IMR-90 (cell line): Measurements from ENCODE around the gene PEX10. TPM values are rescaled to one million over a fixed set of nuclear protein-coding genes. Genes with fewer than 3 reads are reported as not detected.

ENCODE experiments used
- ATAC-seq: fragments of 200-7000 bp; cut with Tn5 transposase; 2 replicates; pipeline ENCODE4 v1.9.1; 2020; ENCODE audit warnings: low read depth, mild to moderate bottlenecking, moderate library complexity
- BruUV-seq: library from RNA; stranded (reverse); fragments of 400-500 nt; replicated peaks from 2 replicates; lab custom pipeline; 2021; lab: Mats Ljungman, UMichigan
- CTCF ChIA-PET: fragments of 300-600 bp; formaldehyde crosslinking; extraction: SDS; loops from one replicate; lab custom pipeline; 2021; ENCODE audit warnings: antibody characterized with exemption; lab: Yijun Ruan, JAX
- POLR2A ChIA-PET: fragments of 300-600 bp; sonication (Branson Sonifier 250); formaldehyde crosslinking; loops from one replicate; lab custom pipeline; 2022; ENCODE audit warnings: antibody characterized with exemption; ENCODE audit not compliant: unreplicated experiment; lab: Charles Lee
- DNase-seq: peaks from one replicate; pipeline ENCODE4 v3.0.0; 2013
- H2AFZ ChIP-seq: replicated peaks from 2 replicates; pipeline ENCODE3; 2013; ENCODE audit warnings: low read length, mild to moderate bottlenecking; ENCODE audit not compliant: poor library complexity
- H2AK5ac ChIP-seq: 2 replicates; pipeline ENCODE4 v1.6.1; 2013; ENCODE audit warnings: low read depth, low read length, inconsistent platforms
- H2AK9ac ChIP-seq: replicated peaks from 2 replicates; pipeline ENCODE3; 2013; ENCODE audit warnings: mild to moderate bottlenecking, low read depth, low read length, moderate library complexity; ENCODE audit not compliant: poor library complexity
- H2BK120ac ChIP-seq: 2 replicates; pipeline ENCODE4 v1.6.1; 2013; ENCODE audit warnings: low read depth, low read length, inconsistent platforms
- H2BK15ac ChIP-seq: 3 replicates; pipeline ENCODE4 v1.6.1; 2013; ENCODE audit warnings: low read depth, low read length, inconsistent platforms
- H2BK20ac ChIP-seq: 2 replicates; pipeline ENCODE4 v1.6.1; 2013; ENCODE audit warnings: low read depth, mild to moderate bottlenecking, inconsistent platforms, low read length, moderate library complexity
- H2BK5ac ChIP-seq: 2 replicates; pipeline ENCODE4 v1.6.1; 2013; ENCODE audit warnings: mild to moderate bottlenecking, low read depth, low read length, inconsistent platforms; ENCODE audit not compliant: poor library complexity, severe bottlenecking
- H3K14ac ChIP-seq: replicated peaks from 2 replicates; pipeline ENCODE4 v1.6.1; 2013; ENCODE audit warnings: low read depth, low read length, inconsistent platforms
- H3K18ac ChIP-seq: 2 replicates; pipeline ENCODE4 v1.6.1; 2013; ENCODE audit warnings: low read depth, low read length, control low read depth
- H3K23ac ChIP-seq: 2 replicates; pipeline ENCODE4 v1.6.1; 2013; ENCODE audit warnings: low read depth, low read length, inconsistent platforms
- H3K27ac ChIP-seq: 2 replicates; pipeline ENCODE4 v1.5.1; 2013; ENCODE audit warnings: mild to moderate bottlenecking, control low read depth, low read length; ENCODE audit not compliant: insufficient read depth
- H3K27me3 ChIP-seq: 2 replicates; pipeline ENCODE4 v1.6.1; 2013; ENCODE audit warnings: low read length; ENCODE audit not compliant: control insufficient read depth, insufficient read depth
- H3K36me3 ChIP-seq: 2 replicates; pipeline ENCODE4 v1.6.1; 2013; ENCODE audit warnings: low read length, mixed read lengths; ENCODE audit not compliant: control insufficient read depth, insufficient read depth
- H3K4ac ChIP-seq: 2 replicates; pipeline ENCODE4 v1.6.1; 2013; ENCODE audit warnings: low read depth, low read length, inconsistent platforms
- H3K4me1 ChIP-seq: 2 replicates; pipeline ENCODE4 v1.6.1; 2013; ENCODE audit warnings: low read length, mixed read lengths; ENCODE audit not compliant: control insufficient read depth, insufficient read depth
- H3K4me2 ChIP-seq: 2 replicates; pipeline ENCODE4 v1.6.1; 2013; ENCODE audit warnings: low read depth, mild to moderate bottlenecking, control low read depth, low read length, moderate library complexity
- H3K4me3 ChIP-seq: 2 replicates; pipeline ENCODE4 v1.5.1; 2013; ENCODE audit warnings: low read depth, mild to moderate bottlenecking, control low read depth, low read length, moderate library complexity; ENCODE audit not compliant: insufficient read depth
- H3K56ac ChIP-seq: 2 replicates; pipeline ENCODE4 v1.6.1; 2013; ENCODE audit warnings: low read length, inconsistent platforms; ENCODE audit not compliant: insufficient read depth; ENCODE audit errors: extremely low read depth
- H3K79me1 ChIP-seq, 2 experiments: 2 replicates each; pipeline ENCODE4 v1.6.1; 2013; ENCODE audit warnings: low read length in 2 of 2, inconsistent platforms in 1 of 2, low read depth in 1 of 2
- H3K9ac ChIP-seq: 2 replicates; pipeline ENCODE4 v1.6.1; 2013; ENCODE audit warnings: low read depth, low read length, control low read depth
- H3K9me1 ChIP-seq: 2 replicates; pipeline ENCODE4 v1.6.1; 2013; ENCODE audit warnings: low read length, inconsistent platforms; ENCODE audit not compliant: insufficient read depth
- H3K9me3 ChIP-seq: 2 replicates; pipeline ENCODE4 v1.6.1; 2013; ENCODE audit warnings: low read length; ENCODE audit not compliant: control insufficient read depth, insufficient read depth
- H4K20me1 ChIP-seq: 2 replicates; pipeline ENCODE4 v1.6.1; 2013; ENCODE audit warnings: low read length, inconsistent platforms; ENCODE audit not compliant: insufficient read depth
- H4K5ac ChIP-seq: 2 replicates; pipeline ENCODE4 v1.6.1; 2013; ENCODE audit warnings: mild to moderate bottlenecking, low read depth, low read length, control low read depth
- H4K8ac ChIP-seq, 2 experiments: 2 replicates each; pipeline ENCODE4 v1.6.1; 2013; ENCODE audit warnings: low read depth in 2 of 2, low read length in 2 of 2, control low read depth in 1 of 2, inconsistent platforms in 1 of 2
- H4K91ac ChIP-seq: 2 replicates; pipeline ENCODE4 v1.6.1; 2013; ENCODE audit warnings: low read depth, low read length, inconsistent platforms; ENCODE audit not compliant: insufficient read depth
- CHD1 ChIP-seq: IDR thresholded peaks from 2 replicates; pipeline ENCODE4 v1.6.1; 2012; ENCODE audit warnings: low read depth, low read length, improper control_type of control experiment
- MXI1 ChIP-seq: IDR thresholded peaks from 2 replicates; pipeline ENCODE4 v1.6.1; 2012; ENCODE audit warnings: low read depth, mild to moderate bottlenecking, low read length, moderate library complexity, borderline replicate concordance
- NFE2L2 ChIP-seq: fragments of 150-350 bp; IDR thresholded peaks from 2 replicates; pipeline ENCODE4 v1.6.1; 2016; ENCODE audit warnings: low read depth, mild to moderate bottlenecking, low read length
- POLR2A ChIP-seq: IDR thresholded peaks from 2 replicates; pipeline ENCODE4 v1.6.1; 2012; ENCODE audit warnings: mild to moderate bottlenecking, low read depth, low read length
- RAD21 ChIP-seq: IDR thresholded peaks from 2 replicates; pipeline ENCODE4 v1.6.1; 2012; ENCODE audit warnings: low read length, improper control_type of control experiment
- WGBS, 2 experiments: methylation state at CpG; one replicate each; pipeline versions ENCODE4 v1.1.5 to v1.1.7; 2013; ENCODE audit warnings: missing lambda C conversion rate in 2 of 2; ENCODE audit not compliant: insufficient read length in 1 of 2; ENCODE audit errors: extremely low coverage in 2 of 2; 5-methylcytosine and 5-hydroxymethylcytosine counted together
- dilution Hi-C: fragments of 300-500 bp; cut with HindIII; formaldehyde crosslinking; loops from one replicate; pipeline ENCODE4 v1.14.3; 2018; ENCODE audit warnings: low sequenced_read_pairs; ENCODE audit not compliant: unreplicated experiment
- in situ Hi-C: fragments of 300-500 bp; cut with MboI; formaldehyde crosslinking; loops from 3 replicates; pipeline ENCODE4 v1.14.3; 2019; ENCODE audit warnings: low sequenced_read_pairs, inconsistent platforms, mixed read lengths
- intact Hi-C: fragments of 100-400 bp; cut with micrococcal nuclease; formaldehyde crosslinking; loops from 2 replicates; pipeline ENCODE4 v1.10.0; 2022
- polyA plus RNA-seq, 3 experiments: library from polyadenylated mRNA; depleted of rRNA; stranded (reverse); fragments of >200 nt; gene quantifications; 2 replicates each; pipeline ENCODE4 v1.2.3, GENCODE V29; 2012; ENCODE audit warnings: low replicate concordance in 1 of 3
- total RNA-seq: library from RNA; depleted of rRNA; stranded (reverse); fragments of >200 nt; gene quantifications from 2 replicates; pipeline ENCODE4 v1.2.3, GENCODE V29; 2012

Gene PEX10
- total and polyA plus RNA-seq, 2 of the 4 experiments (the other 2 are of a cell fraction) = 16.9 to 19.7 TPM

DNA sequence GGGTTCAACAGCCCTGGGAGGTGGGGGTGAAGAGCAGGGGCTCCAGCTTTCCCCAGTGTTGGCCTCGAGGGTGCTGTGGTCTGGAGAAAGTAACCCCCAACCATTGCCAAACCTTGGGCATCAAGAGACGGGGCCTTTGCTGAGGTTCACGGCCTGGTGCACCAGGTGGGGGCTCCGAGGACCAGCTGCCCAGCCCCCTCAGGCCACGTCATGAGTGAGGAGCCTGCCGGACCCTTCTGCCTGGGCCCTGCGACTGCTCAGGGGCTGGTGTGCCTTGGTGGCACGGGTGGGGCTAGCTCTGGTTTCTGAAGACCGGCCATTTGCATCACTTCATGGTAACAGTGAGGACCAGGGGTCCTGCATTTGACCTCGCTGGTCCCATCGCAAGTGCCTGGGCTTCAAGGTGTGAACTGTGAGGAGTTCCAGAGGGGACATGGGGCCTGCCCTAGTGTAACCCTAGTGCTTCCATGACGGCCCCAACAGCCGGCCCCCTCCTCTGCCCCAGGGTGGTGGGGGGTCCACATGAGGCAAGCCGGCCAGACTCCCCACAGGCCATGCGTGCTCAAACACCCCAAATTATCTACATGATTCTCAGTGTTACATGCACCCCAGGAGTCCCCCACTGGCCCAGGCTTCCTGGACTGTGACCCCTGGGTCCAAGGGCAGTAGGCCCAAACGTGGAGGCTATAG is 34.5 kb downstream of the PEX10 start:
- Histone ChIP-seq H3K9me3 (no peaks in the 10 kb centered on the region), H2BK20ac (no peak overlapping the region), H3K56ac (no peak overlapping the region), H3K14ac (no peak overlapping the region), H3K36me3 (no peaks in the 10 kb centered on the region), H3K4me3 (no peak overlapping the region), H3K4me2 (no peak overlapping the region), H4K8ac (no peak overlapping the region), H3K4ac (no peak overlapping the region), H3K18ac (no peak overlapping the region), H3K23ac (no peak overlapping the region), H3K27me3 (no peaks in the 10 kb centered on the region), H4K91ac (no peak overlapping the region), H3K79me1 (no peaks in the 10 kb centered on the region), H3K4me1 (no peaks in the 10 kb centered on the region), H2AFZ (no peak overlapping the region), H2AK5ac (no peak overlapping the region), H4K20me1 (no peaks in the 10 kb centered on the region; the same call in 1 of the 2 replicates), H3K9ac (no peak overlapping the region), H3K9me1 (no peaks in the 10 kb centered on the region), H2AK9ac (peak overlapping the region; percentile 50), H2BK120ac (no peak overlapping the region), H2BK5ac (no peak overlapping the region), H2BK15ac (no peak overlapping the region), H4K5ac (no peak overlapping the region), H3K27ac (no peak overlapping the region)
- in situ Hi-C loops (no loop called here), intact Hi-C loops (no loop called here), dilution Hi-C loops (no loop called here)
- 81% methylated on average over 11 of the region's 16 CpGs; no CpG with 5 or more reads in 1 of the 2 experiments for WGBS, 2 experiments
- DNase-seq = no peak
- no peak for ATAC-seq
- BruUV-seq = no TSS peak
- TF ChIP-seq CHD1 = no peak
- no peak for TF ChIP-seq POLR2A
- TF ChIP-seq MXI1 = no peak
- TF ChIP-seq NFE2L2 = no peak
- no peak for TF ChIP-seq RAD21
- CTCF ChIA-PET = no interaction called here
- POLR2A ChIA-PET = no interaction called here
